HepG2 (cell line): Measurements from ENCODE around the gene JMJD1C. TPM values are rescaled to one million over a fixed set of nuclear protein-coding genes. Genes with fewer than 3 reads are reported as not detected.

Source experiments
- ATAC-seq: fragments of 200-7000 bp; cut with Tn5 transposase; 3 replicates; pipeline ENCODE4 v1.9.1; 2020; ENCODE audit warnings: mild to moderate bottlenecking, moderate library complexity
- BruUV-seq: library from RNA; stranded (reverse); fragments of 400-500 nt; replicated peaks from 2 replicates; lab custom pipeline; 2021; lab: Mats Ljungman, UMichigan
- CTCF ChIA-PET: fragments of 300-600 bp; formaldehyde crosslinking; extraction: SDS; loops from one replicate; lab custom pipeline; 2021; ENCODE audit warnings: low total read pairs, inconsistent platforms, low intra/inter-chr PET ratio; lab: Yijun Ruan, JAX
- POLR2A ChIA-PET: fragments of 350-600 bp; sonication (Branson Sonifier 250); formaldehyde crosslinking; loops from one replicate; lab custom pipeline; 2020; ENCODE audit warnings: antibody characterized with exemption, inconsistent platforms; lab: Yijun Ruan, JAX
- DNase-seq: peaks from one replicate; pipeline ENCODE4 v3.0.0-alpha.2; 2015; ENCODE audit warnings: low spot score
- FAIRE-seq: peaks from 3 replicates; lab custom pipeline; 2011; peaks lifted over from hg19 to GRCh38; lab: Jason Lieb, UNC
- H2AFZ ChIP-seq: one replicate; pipeline ENCODE4 v1.6.1; 2011; ENCODE audit warnings: low read length, inconsistent platforms
- H3K27ac ChIP-seq: fragments of 300-600 bp; 3 replicates; pipeline ENCODE4 v1.8.0; 2011; ENCODE audit warnings: mixed run types, mild to moderate bottlenecking, mixed read lengths, low read length, inconsistent platforms; ENCODE audit not compliant: insufficient read depth; ENCODE audit errors: extremely low read length
- H3K27me3 ChIP-seq, 2 experiments: fragments of 200-600 bp in 1 of 2; 2 replicates in 1 of 2; 3 replicates in 1 of 2; pipeline versions ENCODE4 v1.6.0 to v1.8.0; 2011; ENCODE audit warnings: low read length in 2 of 2, mild to moderate bottlenecking in 2 of 2, moderate library complexity in 2 of 2, inconsistent platforms in 1 of 2; ENCODE audit not compliant: insufficient read depth in 2 of 2, control insufficient read depth in 1 of 2
- H3K36me3 ChIP-seq, 2 experiments: fragments of 200-600 bp in 1 of 2; replicated peaks in 1 of 2; 2 replicates in 1 of 2; 3 replicates in 1 of 2; pipeline versions ENCODE4 v1.5.1 to v1.8.0; 2011; ENCODE audit warnings: low read length in 2 of 2, inconsistent platforms in 1 of 2; ENCODE audit not compliant: insufficient read depth in 2 of 2, control insufficient read depth in 1 of 2
- H3K4me1 ChIP-seq: 2 replicates; pipeline ENCODE4 v1.5.1; 2012; ENCODE audit warnings: low read length, inconsistent platforms; ENCODE audit not compliant: insufficient read depth
- H3K4me2 ChIP-seq: 2 replicates; pipeline ENCODE4 v1.6.0; 2011; ENCODE audit warnings: low read depth, low read length, inconsistent platforms
- H3K4me3 ChIP-seq, 3 experiments: fragments of 200-600 bp in 1 of 3; sonication (generic), shearing (Covaris generic) in 1 of 3; replicated peaks in 1 of 3; 2 replicates each; pipeline ENCODE4 v1.5.1; 2011 to 2016; ENCODE audit warnings: low read length in 3 of 3, inconsistent platforms in 2 of 3, low read depth in 2 of 3, mild to moderate bottlenecking in 2 of 3, control low read depth in 1 of 3, mixed read lengths in 1 of 3; ENCODE audit not compliant: insufficient read depth in 1 of 3
- H3K79me2 ChIP-seq: one replicate; pipeline ENCODE4 v1.6.1; 2011; ENCODE audit warnings: low read length, inconsistent platforms; ENCODE audit not compliant: insufficient read depth
- H3K9ac ChIP-seq: 2 replicates; pipeline ENCODE4 v1.6.0; 2011; ENCODE audit warnings: mild to moderate bottlenecking, low read depth, low read length, inconsistent platforms; ENCODE audit not compliant: insufficient read depth
- H3K9me3 ChIP-seq: 2 replicates; pipeline ENCODE4 v1.5.1; 2012; ENCODE audit warnings: mild to moderate bottlenecking, low read length
- H4K20me1 ChIP-seq: 2 replicates; pipeline ENCODE4 v1.6.0; 2011; ENCODE audit warnings: inconsistent platforms, mild to moderate bottlenecking, low read length, moderate library complexity; ENCODE audit not compliant: insufficient read depth
- GFI1 ChIP-seq: sonication (generic); formaldehyde crosslinking; IDR thresholded peaks from 2 replicates; pipeline ENCODE4 v1.5.0; 2020; ENCODE audit warnings: missing genetic modification reagents, mild to moderate bottlenecking, borderline replicate concordance
- GMEB1 ChIP-seq: sonication (generic); formaldehyde crosslinking; IDR thresholded peaks from 2 replicates; pipeline ENCODE4 v1.5.1; 2020; ENCODE audit warnings: missing genetic modification reagents, mild to moderate bottlenecking, borderline replicate concordance
- HNF4A ChIP-seq: sonication (generic); formaldehyde crosslinking; IDR thresholded peaks from 2 replicates; pipeline ENCODE4 v1.4.0; 2020; ENCODE audit warnings: missing genetic modification reagents
- NCOA2 ChIP-seq: sonication (generic); formaldehyde crosslinking; IDR thresholded peaks from 2 replicates; pipeline ENCODE4 v1.8.0; 2022; ENCODE audit warnings: inconsistent platforms
- PAWR ChIP-seq: sonication (generic); formaldehyde crosslinking; IDR thresholded peaks from 2 replicates; pipeline ENCODE4 v1.4.0; 2020; ENCODE audit warnings: missing genetic modification reagents, mild to moderate bottlenecking, borderline replicate concordance
- TMF1 ChIP-seq: sonication (generic); formaldehyde crosslinking; IDR thresholded peaks from 2 replicates; pipeline ENCODE4 v1.8.1; 2022; ENCODE audit warnings: low read depth, missing genetic modification reagents
- ZFP41 ChIP-seq: sonication (generic); formaldehyde crosslinking; IDR thresholded peaks from 2 replicates; pipeline ENCODE4 v1.4.0; 2020; ENCODE audit warnings: mild to moderate bottlenecking, missing genetic modification reagents, borderline replicate concordance
- ZNF136 ChIP-seq: sonication (generic); formaldehyde crosslinking; IDR thresholded peaks from 2 replicates; pipeline ENCODE4 v1.8.1; 2022; ENCODE audit warnings: low read depth, mild to moderate bottlenecking, moderate library complexity, missing genetic modification reagents
- ZNF263 ChIP-seq: sonication (generic); formaldehyde crosslinking; IDR thresholded peaks from 2 replicates; pipeline ENCODE4 v1.4.0; 2020; ENCODE audit warnings: missing genetic modification reagents
- ZNF362 ChIP-seq: sonication (generic); formaldehyde crosslinking; IDR thresholded peaks from 2 replicates; pipeline ENCODE4 v1.4.0; 2020; ENCODE audit warnings: missing genetic modification reagents, mild to moderate bottlenecking, borderline replicate concordance
- ZNF83 ChIP-seq: sonication (generic); formaldehyde crosslinking; IDR thresholded peaks from 2 replicates; pipeline ENCODE4 v1.4.0; 2020; ENCODE audit warnings: missing genetic modification reagents, mild to moderate bottlenecking, borderline replicate concordance
- WGBS: methylation state at CpG from one replicate; pipeline ENCODE4 v1.1.6; 2017; ENCODE audit warnings: low lambda C conversion rate; 5-methylcytosine and 5-hydroxymethylcytosine counted together
- in situ Hi-C: cut with HindIII; loops from 2 replicates; pipeline ENCODE4 v1.10.0; 2017; ENCODE audit warnings: low pct_unique_long_range_greater_than_20kb; ENCODE audit not compliant: extremely low pct_ligation_motif_present
- intact Hi-C: fragments of 100-400 bp; cut with micrococcal nuclease; formaldehyde crosslinking; loops from one replicate; pipeline ENCODE4 v1.10.0; 2022; ENCODE audit not compliant: unreplicated experiment
- polyA plus RNA-seq, 8 experiments: library from polyadenylated mRNA; depleted of rRNA in 3 of 8; stranded (reverse) in 7 of 8; unstranded in 1 of 8; fragments of >200 nt; fragmentation: Illumina TruSeq in 4 of 8; extraction: Trizol in 4 of 8; gene quantifications; 2 replicates each; pipeline versions ENCODE4 v1.2.1 to v1.2.3, GENCODE V29; 2011 to 2016; ENCODE audit warnings: low read depth in 4 of 8, missing spikeins in 1 of 8, mixed read lengths in 1 of 8; ENCODE audit not compliant: insufficient read depth in 1 of 8
- total RNA-seq, 5 experiments: library from RNA; depleted of rRNA; stranded (reverse); fragments of >200 nt; fragmentation: Illumina TruSeq; extraction: Trizol; gene quantifications; 2 replicates each; pipeline ENCODE4 v1.2.3, GENCODE V29; 2016; ENCODE audit warnings: low read depth in 1 of 5
- TF ChIP-seq, protein P1 (sequence below): IDR thresholded peaks from 2 replicates; pipeline ENCODE4 v1.6.1; 2016
- TF ChIP-seq, protein P2 (sequence below): sonication (generic); formaldehyde crosslinking; IDR thresholded peaks from 2 replicates; pipeline ENCODE4; 2020; ENCODE audit warnings: missing genetic modification reagents, mild to moderate bottlenecking, borderline replicate concordance

JMJD1C gene
- total and polyA plus RNA-seq, 2 of the 13 experiments (the other 11 are each of a cell fraction or from before 2014, with no cell fraction given) = 42.3 to 42.7 TPM

DNA sequence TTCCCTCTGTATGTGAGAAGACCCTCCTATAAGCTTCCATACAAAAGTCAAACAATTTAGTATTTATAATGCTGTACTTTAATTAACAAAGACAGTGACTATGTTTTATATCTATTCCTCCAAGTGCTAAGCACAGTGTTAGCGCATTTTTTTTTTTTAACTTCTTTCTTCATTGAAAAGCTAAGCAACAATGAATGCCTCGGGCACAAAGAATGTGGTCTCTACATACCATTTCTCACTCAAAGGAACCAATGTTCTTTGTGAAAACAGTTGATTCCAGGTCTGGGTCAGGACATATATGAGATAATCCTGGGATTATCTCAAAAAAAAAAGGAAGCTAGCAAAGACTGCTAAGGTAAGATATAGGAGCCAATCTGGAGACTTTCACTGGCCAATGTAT is 29.2 kb upstream of the JMJD1C start (continued):
- TF ChIP-seq, protein P1, sequence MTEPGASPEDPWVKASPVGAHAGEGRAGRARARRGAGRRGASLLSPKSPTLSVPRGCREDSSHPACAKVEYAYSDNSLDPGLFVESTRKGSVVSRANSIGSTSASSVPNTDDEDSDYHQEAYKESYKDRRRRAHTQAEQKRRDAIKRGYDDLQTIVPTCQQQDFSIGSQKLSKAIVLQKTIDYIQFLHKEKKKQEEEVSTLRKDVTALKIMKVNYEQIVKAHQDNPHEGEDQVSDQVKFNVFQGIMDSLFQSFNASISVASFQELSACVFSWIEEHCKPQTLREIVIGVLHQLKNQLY (CRISPR knock-in tag) = no peak
- TF ChIP-seq ZNF263 (CRISPR knock-in tag) (no peak), PAWR (no peak)
- TF ChIP-seq, all 625 proteins: peak for 0

GRCh38 chr10:63493004-63493403 is 27.2 kb upstream of the JMJD1C start:
- no peak overlapping the region for H3K27ac ChIP-seq
- no peaks in the 10 kb centered on the region for H3K9me3 ChIP-seq
- BruUV-seq = no TSS peak
- in situ Hi-C loops (no loop called here), intact Hi-C loops (no loop called here)
- DNase-seq (no peak), ATAC-seq (no peak), FAIRE-seq (no peak)
- H3K9ac ChIP-seq = no peak overlapping the region
- no peak overlapping the region for H3K4me3 ChIP-seq
- peaks cover 81% of the 10 kb centered on the region for H3K79me2 ChIP-seq
- no peak overlapping the region for H3K4me2 ChIP-seq
- WGBS = 97% methylated on average over 4 of the region's 4 CpGs
- no peaks in the 10 kb centered on the region for H3K27me3 ChIP-seq
- peaks cover 0 to 7% of the 10 kb centered on the region in 2 experiments; a peak in 1 of 5 replicates for H3K36me3 ChIP-seq
- no peak for TF ChIP-seq NCOA2 (CRISPR knock-in tag)
- TF ChIP-seq GMEB1 (CRISPR knock-in tag) = no peak
- no peak for TF ChIP-seq ZNF136 (CRISPR knock-in tag)
- TF ChIP-seq GFI1 (CRISPR knock-in tag) = no peak
- TF ChIP-seq TMF1 (CRISPR knock-in tag) = no peak
- TF ChIP-seq ZNF83 (CRISPR knock-in tag) = no peak
- no peak for TF ChIP-seq ZNF362
- TF ChIP-seq, protein P2, sequence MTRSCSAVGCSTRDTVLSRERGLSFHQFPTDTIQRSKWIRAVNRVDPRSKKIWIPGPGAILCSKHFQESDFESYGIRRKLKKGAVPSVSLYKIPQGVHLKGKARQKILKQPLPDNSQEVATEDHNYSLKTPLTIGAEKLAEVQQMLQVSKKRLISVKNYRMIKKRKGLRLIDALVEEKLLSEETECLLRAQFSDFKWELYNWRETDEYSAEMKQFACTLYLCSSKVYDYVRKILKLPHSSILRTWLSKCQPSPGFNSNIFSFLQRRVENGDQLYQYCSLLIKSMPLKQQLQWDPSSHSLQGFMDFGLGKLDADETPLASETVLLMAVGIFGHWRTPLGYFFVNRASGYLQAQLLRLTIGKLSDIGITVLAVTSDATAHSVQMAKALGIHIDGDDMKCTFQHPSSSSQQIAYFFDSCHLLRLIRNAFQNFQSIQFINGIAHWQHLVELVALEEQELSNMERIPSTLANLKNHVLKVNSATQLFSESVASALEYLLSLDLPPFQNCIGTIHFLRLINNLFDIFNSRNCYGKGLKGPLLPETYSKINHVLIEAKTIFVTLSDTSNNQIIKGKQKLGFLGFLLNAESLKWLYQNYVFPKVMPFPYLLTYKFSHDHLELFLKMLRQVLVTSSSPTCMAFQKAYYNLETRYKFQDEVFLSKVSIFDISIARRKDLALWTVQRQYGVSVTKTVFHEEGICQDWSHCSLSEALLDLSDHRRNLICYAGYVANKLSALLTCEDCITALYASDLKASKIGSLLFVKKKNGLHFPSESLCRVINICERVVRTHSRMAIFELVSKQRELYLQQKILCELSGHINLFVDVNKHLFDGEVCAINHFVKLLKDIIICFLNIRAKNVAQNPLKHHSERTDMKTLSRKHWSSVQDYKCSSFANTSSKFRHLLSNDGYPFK (CRISPR knock-in tag) = no peak
- TF ChIP-seq ZNF263 (CRISPR knock-in tag) = no peak
- TF ChIP-seq HNF4A (CRISPR knock-in tag) = no peak
- TF ChIP-seq ZFP41 (CRISPR knock-in tag) = no peak
- H3K4me1 ChIP-seq = peaks cover 50% of the 10 kb centered on the region
- peaks cover 5% of the 10 kb centered on the region; the same call in 1 of the 2 replicates for H4K20me1 ChIP-seq
- POLR2A ChIA-PET = no interaction called here
- H2AFZ ChIP-seq = no peak overlapping the region
- CTCF ChIA-PET = no interaction called here
